Subcutaneous abdominal adipose tissue (tissue), 5 donors: Measurements from ENCODE around the gene OBSCN.

Experiments
- H3K27ac ChIP-seq: one replicate; pipeline ENCODE4 v1.7.0; 2013; ENCODE audit warnings: low read depth, mild to moderate bottlenecking, inconsistent platforms, low read length, moderate library complexity
- H3K27me3 ChIP-seq, 5 donors: one replicate each; pipeline ENCODE4 v1.7.0; 2013; ENCODE audit warnings: low read length in 5 of 5, inconsistent platforms in 1 of 5; ENCODE audit not compliant: control insufficient read depth in 5 of 5, insufficient read depth in 4 of 5
- H3K36me3 ChIP-seq, 5 donors: one replicate each; pipeline ENCODE4 v1.7.0; 2013; ENCODE audit warnings: low read length in 5 of 5; ENCODE audit not compliant: control insufficient read depth in 5 of 5, insufficient read depth in 5 of 5
- H3K4me1 ChIP-seq, 5 donors: one replicate each; pipeline ENCODE4 v1.7.0; 2013; ENCODE audit warnings: low read length in 5 of 5, mild to moderate bottlenecking in 3 of 5, moderate library complexity in 1 of 5; ENCODE audit not compliant: control insufficient read depth in 5 of 5, insufficient read depth in 5 of 5
- H3K4me3 ChIP-seq, 5 donors: one replicate each; pipeline ENCODE4 v1.7.0; 2013; ENCODE audit warnings: low read length in 5 of 5, low read depth in 1 of 5
- H3K9ac ChIP-seq, 5 donors: one replicate each; pipeline ENCODE4 v1.7.0; 2013; ENCODE audit warnings: low read length in 5 of 5, mild to moderate bottlenecking in 4 of 5, moderate library complexity in 3 of 5
- H3K9me3 ChIP-seq, 5 donors: one replicate each; pipeline ENCODE4 v1.7.0; 2013; ENCODE audit warnings: low read length in 5 of 5; ENCODE audit not compliant: control insufficient read depth in 5 of 5
- donor health status: healthy.
- donor health status: healthy.
- donor health status: healthy.
- donor health status: healthy.
- donor health status: healthy.

OBSCN gene

DNA sequence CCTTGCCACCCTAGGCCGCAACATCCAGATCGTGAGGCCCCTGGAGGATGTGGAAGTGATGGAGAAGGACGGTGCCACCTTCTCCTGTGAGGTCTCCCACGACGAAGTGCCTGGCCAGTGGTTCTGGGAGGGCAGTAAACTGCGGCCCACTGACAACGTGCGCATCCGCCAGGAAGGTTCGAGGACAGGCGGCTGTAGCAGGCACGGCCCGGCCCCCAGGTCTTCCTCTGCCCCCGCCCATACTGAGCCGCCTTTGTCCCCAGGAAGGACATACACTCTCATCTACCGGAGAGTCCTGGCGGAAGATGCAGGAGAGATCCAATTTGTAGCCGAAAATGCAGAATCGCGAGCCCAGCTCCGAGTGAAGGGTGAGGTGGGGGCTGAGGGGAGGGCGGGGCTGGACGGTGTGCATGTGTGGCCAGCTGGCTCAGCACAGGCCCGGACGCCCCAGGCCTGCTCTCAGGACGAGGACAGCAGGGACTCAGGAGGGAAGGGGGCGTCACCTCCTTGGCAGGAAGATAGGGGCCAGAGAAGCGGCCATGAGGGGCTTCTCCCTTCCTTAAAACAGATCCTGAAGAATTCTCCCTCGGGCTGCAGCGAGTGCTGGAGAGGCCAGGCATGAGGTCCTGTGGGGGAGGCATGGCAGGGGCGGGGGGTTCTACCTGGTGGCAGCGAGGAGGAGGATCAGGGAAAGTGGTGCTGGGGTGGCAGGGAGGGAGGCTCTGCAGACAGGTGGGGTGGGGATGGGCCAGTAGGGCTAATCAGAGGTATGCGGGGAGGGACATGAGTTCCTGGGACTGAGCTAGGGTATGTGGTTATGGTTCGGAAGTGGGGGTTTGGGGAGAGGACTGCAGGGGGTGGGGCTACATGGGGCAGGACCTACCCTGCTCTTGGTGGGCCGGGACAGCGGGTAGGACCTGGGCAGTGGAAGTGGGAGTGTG is 69.9 kb downstream of the OBSCN start:
- Histone ChIP-seq H3K36me3 (peaks cover 0 to 21% (median 9%) of the 10 kb centered on the region in 5 donors), H3K4me1 (peaks cover 0 to 24% (median 18%) of the 10 kb centered on the region in 5 donors), H3K27me3 (no peaks in the 10 kb centered on the region), H3K9me3 (no peaks in the 10 kb centered on the region), H3K27ac (no peak overlapping the region), H3K4me3 (no peak overlapping the region), H3K9ac (no peak overlapping the region)

DNA sequence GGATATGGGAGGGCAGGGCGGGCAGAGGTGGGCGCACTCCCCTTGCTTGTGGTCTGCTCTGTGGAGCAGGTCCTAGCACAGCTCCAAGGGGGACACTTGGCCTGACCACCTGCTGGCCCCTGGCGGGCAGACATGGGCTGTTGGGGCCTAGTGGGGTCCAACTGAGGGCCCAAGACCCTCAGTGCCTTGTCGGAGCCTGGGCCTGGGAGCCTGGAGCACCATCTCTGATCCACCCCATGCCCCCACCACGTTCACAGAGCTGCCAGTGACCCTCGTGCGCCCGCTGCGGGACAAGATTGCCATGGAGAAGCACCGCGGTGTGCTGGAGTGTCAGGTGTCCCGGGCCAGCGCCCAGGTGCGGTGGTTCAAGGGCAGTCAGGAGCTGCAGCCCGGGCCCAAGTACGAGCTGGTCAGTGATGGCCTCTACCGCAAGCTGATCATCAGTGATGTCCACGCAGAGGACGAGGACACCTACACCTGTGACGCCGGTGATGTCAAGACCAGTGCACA is 70.6 kb downstream of the OBSCN start:
- Histone ChIP-seq H3K9ac (no peak overlapping the region), H3K27me3 (no peaks in the 10 kb centered on the region), H3K4me1 (peaks cover 0 to 24% (median 18%) of the 10 kb centered on the region in 5 donors), H3K4me3 (no peak overlapping the region), H3K27ac (no peak overlapping the region), H3K9me3 (no peaks in the 10 kb centered on the region), H3K36me3 (peaks cover 0 to 27% (median 13%) of the 10 kb centered on the region in 5 donors)

DNA sequence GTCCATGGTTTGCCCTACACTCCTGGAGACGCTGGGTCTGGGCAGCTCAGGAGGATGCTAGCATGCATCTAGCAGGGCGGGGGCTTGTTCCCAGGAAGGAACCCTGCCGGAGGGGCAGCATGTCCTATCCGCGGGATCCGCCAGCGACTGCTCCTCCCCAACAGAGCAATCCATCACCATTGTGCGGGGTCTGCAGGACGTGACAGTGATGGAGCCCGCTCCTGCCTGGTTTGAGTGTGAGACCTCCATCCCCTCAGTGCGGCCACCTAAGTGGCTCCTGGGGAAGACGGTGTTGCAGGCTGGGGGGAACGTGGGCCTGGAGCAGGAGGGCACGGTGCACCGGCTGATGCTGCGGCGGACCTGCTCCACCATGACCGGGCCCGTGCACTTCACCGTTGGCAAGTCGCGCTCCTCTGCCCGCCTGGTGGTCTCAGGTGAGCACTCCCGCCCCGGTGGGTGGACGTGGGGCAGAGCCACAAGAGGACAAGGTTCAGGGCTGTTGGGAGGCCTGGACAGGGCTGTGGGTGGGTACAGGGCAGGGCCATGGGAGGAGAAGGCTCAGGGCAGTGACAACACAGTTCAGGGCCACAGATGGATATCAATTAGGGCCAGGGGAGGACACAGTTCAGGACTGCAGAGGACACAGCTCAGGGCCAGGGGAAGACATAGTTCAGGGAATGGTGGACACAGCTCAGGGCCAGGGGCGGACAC is 71.3 kb downstream of the OBSCN start:
- Histone ChIP-seq H3K9ac (no peak overlapping the region), H3K36me3 (peaks cover 0 to 25% (median 13%) of the 10 kb centered on the region in 5 donors), H3K4me1 (peaks cover 0 to 24% (median 18%) of the 10 kb centered on the region in 5 donors), H3K4me3 (no peak overlapping the region), H3K9me3 (no peaks in the 10 kb centered on the region), H3K27ac (no peak overlapping the region), H3K27me3 (no peaks in the 10 kb centered on the region)

DNA sequence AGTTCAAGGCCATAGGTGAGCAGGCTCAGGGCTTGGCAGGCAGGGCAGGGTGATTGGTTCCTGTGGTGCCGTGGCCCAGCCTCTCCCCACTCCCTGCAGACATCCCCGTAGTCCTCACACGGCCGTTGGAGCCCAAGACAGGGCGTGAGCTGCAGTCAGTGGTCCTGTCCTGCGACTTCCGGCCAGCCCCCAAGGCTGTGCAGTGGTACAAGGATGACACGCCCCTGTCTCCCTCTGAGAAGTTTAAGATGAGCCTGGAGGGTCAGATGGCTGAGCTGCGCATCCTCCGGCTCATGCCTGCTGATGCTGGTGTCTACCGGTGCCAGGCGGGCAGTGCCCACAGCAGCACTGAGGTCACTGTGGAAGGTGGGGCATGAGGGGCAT is 71.9 kb downstream of the OBSCN start:
- H3K9ac ChIP-seq, result no peak overlapping the region
- no peak overlapping the region for H3K4me3 ChIP-seq
- no peak overlapping the region for H3K27ac ChIP-seq
- H3K27me3 ChIP-seq, result no peaks in the 10 kb centered on the region
- no peaks in the 10 kb centered on the region for H3K9me3 ChIP-seq
- H3K36me3 ChIP-seq, result peaks cover 0 to 22% (median 13%) of the 10 kb centered on the region in 5 donors
- peaks cover 0 to 21% (median 18%) of the 10 kb centered on the region in 5 donors for H3K4me1 ChIP-seq

DNA sequence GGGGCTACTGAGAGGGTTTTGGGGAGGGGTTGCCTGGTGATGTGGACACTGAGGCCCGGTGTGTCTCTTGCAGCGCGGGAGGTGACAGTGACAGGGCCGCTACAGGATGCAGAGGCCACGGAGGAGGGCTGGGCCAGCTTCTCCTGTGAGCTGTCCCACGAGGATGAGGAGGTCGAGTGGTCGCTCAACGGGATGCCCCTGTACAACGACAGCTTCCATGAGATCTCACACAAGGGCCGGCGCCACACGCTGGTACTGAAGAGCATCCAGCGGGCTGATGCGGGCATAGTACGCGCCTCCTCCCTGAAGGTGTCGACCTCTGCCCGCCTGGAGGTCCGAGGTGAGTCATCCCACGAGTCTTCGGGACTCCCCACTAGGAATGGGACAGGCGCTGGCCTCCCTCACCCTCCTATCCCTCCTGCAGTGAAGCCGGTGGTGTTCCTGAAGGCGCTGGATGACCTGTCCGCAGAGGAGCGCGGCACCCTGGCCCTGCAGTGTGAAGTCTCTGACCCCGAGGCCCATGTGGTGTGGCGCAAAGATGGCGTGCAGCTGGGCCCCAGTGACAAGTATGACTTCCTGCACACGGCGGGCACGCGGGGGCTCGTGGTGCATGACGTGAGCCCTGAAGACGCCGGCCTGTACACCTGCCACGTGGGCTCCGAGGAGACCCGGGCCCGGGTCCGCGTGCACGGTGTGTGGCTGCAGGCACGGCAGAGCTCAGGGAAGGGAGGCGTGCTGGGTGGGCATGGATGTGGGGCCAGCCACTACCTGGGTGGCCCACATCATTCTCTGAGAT is 72.5 kb downstream of the OBSCN start:
- Histone ChIP-seq H3K9me3 (no peaks in the 10 kb centered on the region), H3K4me1 (peaks cover 0 to 15% (median 12%) of the 10 kb centered on the region in 5 donors), H3K36me3 (peaks cover 0 to 22% (median 13%) of the 10 kb centered on the region in 5 donors), H3K9ac (no peak overlapping the region), H3K27me3 (no peaks in the 10 kb centered on the region), H3K4me3 (no peak overlapping the region), H3K27ac (no peak overlapping the region)

DNA sequence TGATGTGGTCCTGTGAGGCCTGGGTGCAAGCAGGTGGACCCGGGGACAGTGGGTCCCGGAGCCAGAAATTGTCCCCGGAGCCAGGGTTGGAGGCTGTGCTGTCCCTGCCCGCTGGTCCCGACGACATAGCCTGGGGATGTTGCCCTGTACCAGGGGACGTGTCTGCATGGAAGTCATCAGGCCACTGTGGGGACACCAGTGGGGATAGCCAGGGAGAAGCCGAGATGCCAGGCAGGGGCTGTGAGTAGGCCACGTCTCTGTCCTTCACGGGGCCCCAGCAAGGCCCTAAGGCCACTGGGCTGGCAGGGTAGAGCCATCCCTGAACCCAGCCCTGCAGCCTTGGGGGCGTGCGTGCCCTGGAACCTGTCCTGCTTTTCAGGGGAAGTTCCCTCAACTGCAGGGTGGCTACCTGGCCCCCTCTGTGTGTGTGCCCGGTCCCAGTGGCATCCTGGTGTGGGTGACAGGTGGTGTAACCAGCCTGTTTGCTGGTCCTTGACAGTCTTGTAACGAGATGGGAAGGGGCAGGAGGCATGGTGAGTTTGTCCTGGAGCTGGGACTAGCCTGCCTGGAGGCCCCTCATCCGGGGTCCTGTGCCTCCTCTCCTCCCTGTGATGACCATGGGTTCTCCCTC is 73.2 kb downstream of the OBSCN start:
- no peaks in the 10 kb centered on the region for H3K27me3 ChIP-seq
- H3K4me3 ChIP-seq, result no peak overlapping the region
- no peak overlapping the region for H3K9ac ChIP-seq
- peaks cover 0 to 8% (median 7%) of the 10 kb centered on the region in 5 donors for H3K4me1 ChIP-seq
- no peak overlapping the region for H3K27ac ChIP-seq
- no peaks in the 10 kb centered on the region for H3K9me3 ChIP-seq
- H3K36me3 ChIP-seq, result peaks cover 0 to 23% (median 13%) of the 10 kb centered on the region in 5 donors

DNA sequence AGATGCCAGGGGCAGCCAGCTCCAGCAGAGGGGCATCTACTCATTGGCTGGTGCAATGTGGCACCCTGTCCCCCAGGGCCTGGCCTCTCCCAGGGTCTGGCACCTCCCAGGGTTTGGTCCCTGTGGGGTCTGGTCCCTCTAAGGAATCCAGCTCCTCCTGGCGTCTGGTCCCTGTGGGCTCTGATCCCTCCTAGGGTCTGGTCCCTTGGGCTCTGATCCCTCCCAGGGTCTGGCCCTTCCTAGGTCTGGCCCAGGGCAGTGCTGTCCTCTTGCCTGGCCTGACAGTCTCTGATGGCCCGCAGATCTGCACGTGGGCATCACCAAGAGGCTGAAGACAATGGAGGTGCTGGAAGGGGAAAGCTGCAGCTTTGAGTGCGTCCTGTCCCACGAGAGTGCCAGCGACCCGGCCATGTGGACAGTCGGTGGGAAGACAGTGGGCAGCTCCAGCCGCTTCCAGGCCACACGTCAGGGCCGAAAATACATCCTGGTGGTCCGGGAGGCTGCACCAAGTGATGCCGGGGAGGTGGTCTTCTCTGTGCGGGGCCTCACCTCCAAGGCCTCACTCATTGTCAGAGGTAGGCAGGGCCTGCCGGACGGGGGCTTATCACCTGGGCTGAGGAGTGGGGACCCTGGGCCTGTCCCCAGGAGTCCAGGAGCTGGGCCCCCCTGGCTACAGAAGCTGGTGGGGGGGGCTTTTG is 73.9 kb downstream of the OBSCN start:
- H3K9ac ChIP-seq, result no peak overlapping the region
- H3K27ac ChIP-seq, result no peak overlapping the region
- no peaks in the 10 kb centered on the region for H3K9me3 ChIP-seq
- peaks cover 0 to under 1% (median under 1%) of the 10 kb centered on the region in 5 donors for H3K4me1 ChIP-seq
- no peaks in the 10 kb centered on the region for H3K27me3 ChIP-seq
- H3K4me3 ChIP-seq, result no peak overlapping the region
- peaks cover 0 to 26% (median 13%) of the 10 kb centered on the region in 5 donors for H3K36me3 ChIP-seq

DNA sequence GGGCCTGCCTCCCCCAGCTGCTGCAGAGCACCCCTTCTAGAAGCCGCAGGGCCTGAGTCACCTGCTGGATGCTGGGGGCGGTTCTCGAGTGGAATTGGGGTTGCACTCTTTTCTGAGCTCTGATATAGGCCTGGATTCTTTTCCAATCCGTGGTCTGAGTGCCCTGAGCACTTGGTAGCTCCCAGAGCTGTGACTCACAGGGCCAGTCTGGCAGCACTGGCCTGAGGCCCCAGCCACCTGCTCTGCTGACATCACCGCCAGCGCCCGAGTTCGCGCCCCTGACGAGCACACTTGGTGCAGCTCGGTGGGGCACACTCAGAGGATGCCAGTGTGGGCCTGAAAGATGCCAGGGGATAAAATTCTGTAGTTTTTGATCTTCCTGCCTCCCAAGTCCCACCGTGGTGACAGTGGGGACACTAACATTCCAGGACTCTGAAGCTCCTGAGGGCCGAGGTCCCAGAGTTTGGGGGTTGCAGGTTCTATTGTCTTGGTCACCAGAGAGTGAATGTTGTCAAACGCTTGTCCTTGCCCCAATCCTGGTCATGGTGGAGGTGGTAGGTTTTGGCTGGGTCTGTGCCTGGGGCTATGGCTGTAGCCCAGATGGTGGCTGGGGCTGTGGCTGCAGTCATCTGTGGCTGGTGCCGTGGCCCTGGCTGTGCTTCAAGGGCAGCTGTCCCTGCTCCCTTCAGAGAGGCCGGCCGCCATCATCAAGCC is 74.6 kb downstream of the OBSCN start:
- H3K4me3 ChIP-seq, result no peak overlapping the region
- no peaks in the 10 kb centered on the region for H3K27me3 ChIP-seq
- no peaks in the 10 kb centered on the region for H3K4me1 ChIP-seq
- no peak overlapping the region for H3K27ac ChIP-seq
- H3K9ac ChIP-seq, result no peak overlapping the region
- H3K36me3 ChIP-seq, result peaks cover 0 to 26% (median 13%) of the 10 kb centered on the region in 5 donors
- no peaks in the 10 kb centered on the region for H3K9me3 ChIP-seq
